ENCODE results near the gene GRIN2A.

DNA sequence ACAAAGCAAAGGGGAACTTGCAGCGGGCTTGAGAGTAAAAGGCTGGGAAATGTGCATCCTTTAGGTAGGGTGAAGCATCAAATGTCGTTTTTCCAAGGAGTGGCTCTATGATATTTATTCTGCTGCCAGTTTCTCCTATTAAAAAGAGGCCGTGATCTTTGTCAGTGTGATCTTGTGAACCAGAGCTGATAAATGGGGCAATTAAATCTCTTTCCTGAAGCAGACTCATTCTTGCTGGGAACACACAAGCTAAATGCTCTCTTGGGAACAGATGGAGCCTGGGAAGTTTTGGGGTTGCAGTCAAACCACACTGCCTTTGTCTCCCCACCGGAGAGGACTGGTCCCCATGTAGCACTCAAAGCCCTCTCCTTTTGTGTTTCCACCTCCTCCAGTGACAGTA lies 408.9 kb downstream of the GRIN2A start:
- no peak for TF ChIP-seq POLR2A (IDR thresholded peaks at IDR 0.05)
- TF ChIP-seq, protein P1, sequence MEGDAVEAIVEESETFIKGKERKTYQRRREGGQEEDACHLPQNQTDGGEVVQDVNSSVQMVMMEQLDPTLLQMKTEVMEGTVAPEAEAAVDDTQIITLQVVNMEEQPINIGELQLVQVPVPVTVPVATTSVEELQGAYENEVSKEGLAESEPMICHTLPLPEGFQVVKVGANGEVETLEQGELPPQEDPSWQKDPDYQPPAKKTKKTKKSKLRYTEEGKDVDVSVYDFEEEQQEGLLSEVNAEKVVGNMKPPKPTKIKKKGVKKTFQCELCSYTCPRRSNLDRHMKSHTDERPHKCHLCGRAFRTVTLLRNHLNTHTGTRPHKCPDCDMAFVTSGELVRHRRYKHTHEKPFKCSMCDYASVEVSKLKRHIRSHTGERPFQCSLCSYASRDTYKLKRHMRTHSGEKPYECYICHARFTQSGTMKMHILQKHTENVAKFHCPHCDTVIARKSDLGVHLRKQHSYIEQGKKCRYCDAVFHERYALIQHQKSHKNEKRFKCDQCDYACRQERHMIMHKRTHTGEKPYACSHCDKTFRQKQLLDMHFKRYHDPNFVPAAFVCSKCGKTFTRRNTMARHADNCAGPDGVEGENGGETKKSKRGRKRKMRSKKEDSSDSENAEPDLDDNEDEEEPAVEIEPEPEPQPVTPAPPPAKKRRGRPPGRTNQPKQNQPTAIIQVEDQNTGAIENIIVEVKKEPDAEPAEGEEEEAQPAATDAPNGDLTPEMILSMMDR (IDR thresholded peaks at IDR 0.05) = no peak
